Measurements from ENCODE around the gene COL1A2.

COL1A2 gene

GRCh38 chr7:94392393-94392786 lies 2.3 kb upstream of the COL1A2 start:
- H3K4me1 Mint-ChIP-seq (ENCODE audit: low read depth), result peaks cover 5% of the 10 kb centered on the region
- H3K27ac Mint-ChIP-seq, result no peak overlapping the region
- no peaks in the 10 kb centered on the region for H3K9me3 Mint-ChIP-seq
- H3K4me3 Mint-ChIP-seq, result no peak overlapping the region
- peaks cover 26% of the 10 kb centered on the region for H3K27me3 Mint-ChIP-seq
- H3K36me3 Mint-ChIP-seq (ENCODE audit: low read depth), result no peaks in the 10 kb centered on the region
- intact Hi-C loops (cut with micrococcal nuclease), result loop anchor here (10.0 kb wide), 1 partner anchor 948 kb away; no protein-coding TSS in a partner anchor

- intact Hi-C loops (cut with micrococcal nuclease), result loop anchor here (10.0 kb wide), 1 partner anchor 949 kb away; no protein-coding TSS in a partner anchor
- Mint-ChIP-seq H3K36me3 (ENCODE audit: low read depth) (no peaks in the 10 kb centered on the region), H3K4me1 (ENCODE audit: low read depth) (peaks cover 5% of the 10 kb centered on the region), H3K9me3 (no peaks in the 10 kb centered on the region), H3K4me3 (no peak overlapping the region), H3K27ac (no peak overlapping the region), H3K27me3 (peaks cover 26% of the 10 kb centered on the region)
These were observed 1.2 kb upstream of the COL1A2 start for GRCh38 chr7:94393246-94394108.

GRCh38 chr7:94394109-94394436 lies 622 bp upstream of the COL1A2 start:
- intact Hi-C loops (cut with micrococcal nuclease), result loop anchor here (10.0 kb wide), 1 partner anchor 949 kb away; no protein-coding TSS in a partner anchor
- no peak overlapping the region for H3K27ac Mint-ChIP-seq
- peaks cover 5% of the 10 kb centered on the region for H3K4me1 Mint-ChIP-seq (ENCODE audit: low read depth)
- peaks cover 26% of the 10 kb centered on the region for H3K27me3 Mint-ChIP-seq
- no peaks in the 10 kb centered on the region for H3K9me3 Mint-ChIP-seq
- no peak overlapping the region for H3K4me3 Mint-ChIP-seq
- no peaks in the 10 kb centered on the region for H3K36me3 Mint-ChIP-seq (ENCODE audit: low read depth)

GRCh38 chr7:94395141-94396036 lies 694 bp downstream of the COL1A2 start:
- intact Hi-C loops (cut with micrococcal nuclease), result loop anchor here (1.0 to 10.0 kb wide), 4 partner anchors 108 to 951 kb away; no protein-coding TSS in a partner anchor
- no peak overlapping the region for H3K4me3 Mint-ChIP-seq
- H3K27me3 Mint-ChIP-seq, result peaks cover 26% of the 10 kb centered on the region
- no peaks in the 10 kb centered on the region for H3K36me3 Mint-ChIP-seq (ENCODE audit: low read depth)
- H3K4me1 Mint-ChIP-seq (ENCODE audit: low read depth), result peaks cover 5% of the 10 kb centered on the region
- no peak overlapping the region for H3K27ac Mint-ChIP-seq
- no peaks in the 10 kb centered on the region for H3K9me3 Mint-ChIP-seq

GRCh38 chr7:94396037-94396431 lies 1.3 kb downstream of the COL1A2 start:
- Mint-ChIP-seq H3K27ac (no peak overlapping the region), H3K4me1 (ENCODE audit: low read depth) (peaks cover 5% of the 10 kb centered on the region), H3K27me3 (peaks cover 26% of the 10 kb centered on the region), H3K36me3 (ENCODE audit: low read depth) (no peaks in the 10 kb centered on the region), H3K9me3 (no peaks in the 10 kb centered on the region), H3K4me3 (no peak overlapping the region)
- intact Hi-C loops (cut with micrococcal nuclease), result loop anchor here (5.0 to 10.0 kb wide), 3 partner anchors 109 to 951 kb away; no protein-coding TSS in a partner anchor

- peaks cover 26% of the 10 kb centered on the region for H3K27me3 Mint-ChIP-seq
- H3K9me3 Mint-ChIP-seq, result no peaks in the 10 kb centered on the region
- no peaks in the 10 kb centered on the region for H3K36me3 Mint-ChIP-seq (ENCODE audit: low read depth)
- no peak overlapping the region for H3K27ac Mint-ChIP-seq
- intact Hi-C loops (cut with micrococcal nuclease), result loop anchor here (5.0 to 10.0 kb wide), 3 partner anchors 109 to 952 kb away; no protein-coding TSS in a partner anchor
- H3K4me1 Mint-ChIP-seq (ENCODE audit: low read depth), result peaks cover 5% of the 10 kb centered on the region
- H3K4me3 Mint-ChIP-seq, result no peak overlapping the region
These were observed 1.9 kb downstream of the COL1A2 start for GRCh38 chr7:94396596-94396995.

- Mint-ChIP-seq H3K27ac (no peak overlapping the region), H3K27me3 (peaks cover 21% of the 10 kb centered on the region), H3K4me3 (no peak overlapping the region), H3K36me3 (ENCODE audit: low read depth) (no peaks in the 10 kb centered on the region), H3K9me3 (no peaks in the 10 kb centered on the region), H3K4me1 (ENCODE audit: low read depth) (peaks cover 5% of the 10 kb centered on the region)
- intact Hi-C loops (cut with micrococcal nuclease), result loop anchor here (5.0 to 10.0 kb wide), 3 partner anchors 110 to 953 kb away; no protein-coding TSS in a partner anchor
These were observed 3.0 kb downstream of the COL1A2 start for GRCh38 chr7:94397722-94398121.

- Mint-ChIP-seq H3K27ac (no peak overlapping the region), H3K4me1 (ENCODE audit: low read depth) (no peaks in the 10 kb centered on the region)
These were observed 4.1 kb downstream of the COL1A2 start for GRCh38 chr7:94398841-94399240.

GRCh38 chr7:94400022-94400421 lies 5.3 kb downstream of the COL1A2 start:
- no peak overlapping the region for H3K27ac Mint-ChIP-seq
- no peaks in the 10 kb centered on the region for H3K9me3 Mint-ChIP-seq
- H3K36me3 Mint-ChIP-seq (ENCODE audit: low read depth), result no peaks in the 10 kb centered on the region
- intact Hi-C loops (cut with micrococcal nuclease), result no loop called here
- H3K27me3 Mint-ChIP-seq, result peaks cover 4% of the 10 kb centered on the region
- H3K4me3 Mint-ChIP-seq, result no peak overlapping the region
- H3K4me1 Mint-ChIP-seq (ENCODE audit: low read depth), result no peaks in the 10 kb centered on the region

More at GRCh38 chr7:94398841-94399240, 4.1 kb downstream of the COL1A2 start:
- H3K4me3 Mint-ChIP-seq, result no peak overlapping the region
- H3K9me3 Mint-ChIP-seq, result no peaks in the 10 kb centered on the region
- peaks cover 14% of the 10 kb centered on the region for H3K27me3 Mint-ChIP-seq
- H3K36me3 Mint-ChIP-seq (ENCODE audit: low read depth), result no peaks in the 10 kb centered on the region
- intact Hi-C loops (cut with micrococcal nuclease), result loop anchor here (5.0 to 10.0 kb wide), 3 partner anchors 112 to 954 kb away; no protein-coding TSS in a partner anchor

GRCh38 chr7:94400643-94401427 lies 6.1 kb downstream of the COL1A2 start:
- H3K4me3 Mint-ChIP-seq, result no peak overlapping the region
- no peak overlapping the region for H3K27ac Mint-ChIP-seq
- H3K36me3 Mint-ChIP-seq (ENCODE audit: low read depth), result no peaks in the 10 kb centered on the region
- H3K9me3 Mint-ChIP-seq, result no peaks in the 10 kb centered on the region
- no peaks in the 10 kb centered on the region for H3K27me3 Mint-ChIP-seq
- no peaks in the 10 kb centered on the region for H3K4me1 Mint-ChIP-seq (ENCODE audit: low read depth)
- intact Hi-C loops (cut with micrococcal nuclease), result no loop called here

- Mint-ChIP-seq H3K27me3 (no peaks in the 10 kb centered on the region), H3K4me3 (no peak overlapping the region), H3K36me3 (ENCODE audit: low read depth) (no peaks in the 10 kb centered on the region), H3K4me1 (ENCODE audit: low read depth) (no peaks in the 10 kb centered on the region), H3K27ac (no peak overlapping the region), H3K9me3 (no peaks in the 10 kb centered on the region)
- intact Hi-C loops (cut with micrococcal nuclease), result no loop called here
These were observed 6.7 kb downstream of the COL1A2 start for GRCh38 chr7:94401428-94401814.

GRCh38 chr7:94403546-94403945 lies 8.9 kb downstream of the COL1A2 start:
- H3K4me3 Mint-ChIP-seq, result no peak overlapping the region
- no peak overlapping the region for H3K27ac Mint-ChIP-seq
- intact Hi-C loops (cut with micrococcal nuclease), result no loop called here
- H3K4me1 Mint-ChIP-seq (ENCODE audit: low read depth), result no peaks in the 10 kb centered on the region
- no peaks in the 10 kb centered on the region for H3K36me3 Mint-ChIP-seq (ENCODE audit: low read depth)
- no peaks in the 10 kb centered on the region for H3K27me3 Mint-ChIP-seq
- H3K9me3 Mint-ChIP-seq, result no peaks in the 10 kb centered on the region

- Mint-ChIP-seq H3K4me3 (no peak overlapping the region), H3K4me1 (ENCODE audit: low read depth) (no peaks in the 10 kb centered on the region), H3K9me3 (no peaks in the 10 kb centered on the region), H3K27me3 (no peaks in the 10 kb centered on the region), H3K36me3 (ENCODE audit: low read depth) (no peaks in the 10 kb centered on the region), H3K27ac (no peak overlapping the region)
- intact Hi-C loops (cut with micrococcal nuclease), result no loop called here
These were observed 10.8 kb downstream of the COL1A2 start for GRCh38 chr7:94405506-94405905.
